Mucosa of rectum (tissue), 2 donors: Measurements from ENCODE around the gene ITK.

Experiments used
- H3K27ac ChIP-seq, 2 donors: one replicate each; pipeline ENCODE4 v1.7.0; 2013; ENCODE audit warnings: inconsistent platforms in 2 of 2, low read depth in 2 of 2, low read length in 2 of 2
- H3K27me3 ChIP-seq, 2 donors: one replicate each; pipeline ENCODE4 v1.7.0; 2013; ENCODE audit warnings: low read length in 2 of 2; ENCODE audit not compliant: control insufficient read depth in 2 of 2, insufficient read depth in 2 of 2
- H3K36me3 ChIP-seq, 2 donors: one replicate each; pipeline ENCODE4 v1.7.0; 2013; ENCODE audit warnings: low read length in 2 of 2; ENCODE audit not compliant: control insufficient read depth in 2 of 2, insufficient read depth in 2 of 2
- H3K4me1 ChIP-seq, 2 donors: one replicate each; pipeline ENCODE4 v1.7.0; 2013; ENCODE audit warnings: low read length in 2 of 2, mild to moderate bottlenecking in 1 of 2; ENCODE audit not compliant: control insufficient read depth in 2 of 2, insufficient read depth in 2 of 2
- H3K4me3 ChIP-seq, 2 donors: one replicate each; pipeline ENCODE4 v1.7.0; 2013; ENCODE audit warnings: low read length in 2 of 2
- H3K9ac ChIP-seq, 2 donors: one replicate each; pipeline ENCODE4 v1.7.0; 2013; ENCODE audit warnings: low read length in 2 of 2, low read depth in 1 of 2, mild to moderate bottlenecking in 1 of 2
- H3K9me3 ChIP-seq, 2 donors: one replicate each; pipeline ENCODE4 v1.7.0; 2013; ENCODE audit warnings: low read length in 2 of 2; ENCODE audit not compliant: control insufficient read depth in 2 of 2
- donor health status: healthy.
- donor health status: Normal muscosa, but diverticular disease.

ITK gene

GRCh38 chr5:157303667-157304327, 123.2 kb downstream of the ITK start:
- H3K27me3 ChIP-seq, result no peaks in the 10 kb centered on the region
- no peaks in the 10 kb centered on the region for H3K9me3 ChIP-seq
- H3K27ac ChIP-seq, result no peak overlapping the region
- H3K9ac ChIP-seq, result no peak overlapping the region
- H3K36me3 ChIP-seq, result peaks cover 0 to 6% of the 10 kb centered on the region in 2 donors
- no peak overlapping the region for H3K4me3 ChIP-seq
- H3K4me1 ChIP-seq, result no peaks in the 10 kb centered on the region
